IPS-18a (cell line): Measurements from ENCODE around the gene RNF13.

ENCODE experiments used
- H3K27ac ChIP-seq: one replicate; pipeline ENCODE4 v1.5.1; 2013; ENCODE audit warnings: low read length
- H3K27me3 ChIP-seq: one replicate; pipeline ENCODE4 v1.6.1; 2013; ENCODE audit warnings: mild to moderate bottlenecking, low read length; ENCODE audit not compliant: control insufficient read depth, insufficient read depth
- H3K36me3 ChIP-seq: one replicate; pipeline ENCODE4 v1.6.1; 2013; ENCODE audit warnings: low read depth, low read length; ENCODE audit not compliant: control insufficient read depth
- H3K4me1 ChIP-seq: one replicate; pipeline ENCODE4 v1.6.1; 2013; ENCODE audit warnings: low read depth, low read length; ENCODE audit not compliant: control insufficient read depth
- H3K4me3 ChIP-seq: one replicate; pipeline ENCODE4 v1.5.1; 2013; ENCODE audit warnings: low read length
- H3K9ac ChIP-seq: one replicate; pipeline ENCODE4 v1.6.1; 2013; ENCODE audit warnings: mild to moderate bottlenecking, low read length, moderate library complexity
- H3K9me3 ChIP-seq: one replicate; pipeline ENCODE4 v1.6.1; 2013; ENCODE audit warnings: low read depth, low read length; ENCODE audit not compliant: control insufficient read depth

Gene RNF13

GRCh38 chr3:149806171-149806778, 6.7 kb upstream of the RNF13 start:
- Histone ChIP-seq H3K9me3 (no peaks in the 10 kb centered on the region), H3K9ac (no peak overlapping the region), H3K36me3 (no peaks in the 10 kb centered on the region), H3K27me3 (no peaks in the 10 kb centered on the region), H3K4me1 (no peaks in the 10 kb centered on the region), H3K4me3 (no peak overlapping the region), H3K27ac (no peak overlapping the region)

- H3K9me3 ChIP-seq = no peaks in the 10 kb centered on the region
- no peak overlapping the region for H3K9ac ChIP-seq
- no peak overlapping the region for H3K4me3 ChIP-seq
- H3K27me3 ChIP-seq = no peaks in the 10 kb centered on the region
- H3K4me1 ChIP-seq = no peaks in the 10 kb centered on the region
- no peaks in the 10 kb centered on the region for H3K36me3 ChIP-seq
- no peak overlapping the region for H3K27ac ChIP-seq
These were observed 4.7 kb upstream of the RNF13 start for GRCh38 chr3:149808209-149808829.

DNA sequence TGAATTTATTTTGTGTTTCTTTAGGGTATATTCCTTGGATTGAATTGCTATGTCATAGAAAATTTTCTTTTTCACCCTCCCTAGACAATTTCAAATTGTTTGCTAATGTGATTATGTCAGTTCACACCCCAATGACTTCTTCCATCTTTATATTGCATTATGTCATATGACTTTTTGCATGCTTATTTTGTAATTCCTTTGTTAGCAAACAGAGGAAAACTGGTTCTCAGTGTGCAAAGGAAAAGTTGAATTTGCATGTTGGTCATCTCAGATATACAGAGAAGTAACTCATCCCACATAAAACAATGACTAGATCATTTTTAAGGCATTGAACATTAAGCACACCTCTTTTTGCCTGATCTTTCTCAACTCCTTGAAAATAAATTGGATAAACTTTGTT, 3.3 kb upstream of the RNF13 start:
- no peak overlapping the region for H3K27ac ChIP-seq
- H3K9me3 ChIP-seq = no peaks in the 10 kb centered on the region
- H3K9ac ChIP-seq = no peak overlapping the region
- H3K36me3 ChIP-seq = no peaks in the 10 kb centered on the region
- H3K4me1 ChIP-seq = peaks cover 7% of the 10 kb centered on the region
- H3K4me3 ChIP-seq = no peak overlapping the region
- H3K27me3 ChIP-seq = no peaks in the 10 kb centered on the region

DNA sequence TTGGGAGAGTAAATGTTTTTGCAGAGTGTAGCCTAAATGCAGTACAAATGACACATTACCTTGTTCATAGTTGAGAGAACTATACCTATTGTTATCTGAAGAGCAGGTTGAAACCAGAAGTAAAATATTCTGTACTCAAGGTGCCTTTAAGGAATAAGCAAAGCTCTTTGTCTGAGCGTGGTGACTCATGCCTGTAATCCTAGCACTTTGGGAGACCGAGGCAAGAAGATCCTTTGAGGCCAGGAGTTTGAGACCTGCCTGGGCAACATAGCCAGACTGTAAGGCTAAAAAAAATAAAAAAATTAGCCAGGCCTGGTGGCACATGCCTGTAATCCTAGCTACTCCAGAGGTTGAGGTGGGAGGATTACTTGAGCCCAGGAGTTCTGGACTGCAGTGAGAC, 2.2 kb upstream of the RNF13 start:
- H3K36me3 ChIP-seq = no peaks in the 10 kb centered on the region
- H3K4me3 ChIP-seq = no peak overlapping the region
- peaks cover 14% of the 10 kb centered on the region for H3K4me1 ChIP-seq
- no peak overlapping the region for H3K9ac ChIP-seq
- no peak overlapping the region for H3K27ac ChIP-seq
- no peaks in the 10 kb centered on the region for H3K27me3 ChIP-seq
- no peaks in the 10 kb centered on the region for H3K9me3 ChIP-seq

GRCh38 chr3:149812165-149812605, 830 bp upstream of the RNF13 start:
- Histone ChIP-seq H3K27ac (no peak overlapping the region), H3K4me3 (peak overlapping the region; percentile 93), H3K9ac (peak overlapping the region; percentile 80)

GRCh38 chr3:149813367-149814281, 609 bp downstream of the RNF13 start:
- peak overlapping the region; percentile 80 for H3K9ac ChIP-seq
- H3K4me1 ChIP-seq = peaks cover 14% of the 10 kb centered on the region
- H3K9me3 ChIP-seq = no peaks in the 10 kb centered on the region
- peak overlapping the region; percentile 63 for H3K27ac ChIP-seq
- H3K36me3 ChIP-seq = no peaks in the 10 kb centered on the region
- peak overlapping the region; percentile 93 for H3K4me3 ChIP-seq
- no peaks in the 10 kb centered on the region for H3K27me3 ChIP-seq

More at GRCh38 chr3:149812165-149812605, 830 bp upstream of the RNF13 start:
- H3K4me1 ChIP-seq = peaks cover 14% of the 10 kb centered on the region
- H3K36me3 ChIP-seq = no peaks in the 10 kb centered on the region
- H3K27me3 ChIP-seq = no peaks in the 10 kb centered on the region
- H3K9me3 ChIP-seq = no peaks in the 10 kb centered on the region

GRCh38 chr3:149815321-149815720, 2.3 kb downstream of the RNF13 start:
- Histone ChIP-seq H3K9ac (no peak overlapping the region), H3K4me1 (peaks cover 14% of the 10 kb centered on the region), H3K4me3 (peak overlapping the region; percentile 93), H3K9me3 (no peaks in the 10 kb centered on the region), H3K27ac (no peak overlapping the region), H3K36me3 (no peaks in the 10 kb centered on the region), H3K27me3 (no peaks in the 10 kb centered on the region)

GRCh38 chr3:149815728-149816127, 2.7 kb downstream of the RNF13 start:
- Histone ChIP-seq H3K27me3 (no peaks in the 10 kb centered on the region), H3K27ac (no peak overlapping the region), H3K4me3 (no peak overlapping the region), H3K9me3 (no peaks in the 10 kb centered on the region), H3K4me1 (peaks cover 14% of the 10 kb centered on the region), H3K9ac (no peak overlapping the region), H3K36me3 (no peaks in the 10 kb centered on the region)

DNA sequence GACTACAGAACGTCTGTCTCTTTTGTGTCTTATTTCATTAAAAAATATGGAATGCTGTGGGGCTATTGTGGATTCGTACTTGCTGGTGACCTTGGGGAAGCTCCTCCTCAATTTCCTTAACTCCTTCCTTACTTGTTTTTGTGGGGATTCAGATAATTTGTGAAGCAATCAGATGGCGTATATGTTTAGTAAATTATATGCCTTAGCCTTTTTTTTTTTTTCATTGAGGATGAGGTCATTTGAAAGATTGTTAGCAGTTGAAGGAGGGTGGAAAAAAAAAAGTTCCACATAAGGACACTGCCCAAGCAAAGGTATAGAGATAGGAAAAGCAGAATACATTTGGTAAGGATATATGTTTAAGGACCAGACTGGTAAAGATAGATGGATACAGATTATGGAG, 3.3 kb downstream of the RNF13 start:
- no peak overlapping the region for H3K9ac ChIP-seq
- H3K27me3 ChIP-seq = no peaks in the 10 kb centered on the region
- H3K36me3 ChIP-seq = no peaks in the 10 kb centered on the region
- no peak overlapping the region for H3K27ac ChIP-seq
- no peak overlapping the region for H3K4me3 ChIP-seq
- peaks cover 14% of the 10 kb centered on the region for H3K4me1 ChIP-seq
- H3K9me3 ChIP-seq = no peaks in the 10 kb centered on the region

DNA sequence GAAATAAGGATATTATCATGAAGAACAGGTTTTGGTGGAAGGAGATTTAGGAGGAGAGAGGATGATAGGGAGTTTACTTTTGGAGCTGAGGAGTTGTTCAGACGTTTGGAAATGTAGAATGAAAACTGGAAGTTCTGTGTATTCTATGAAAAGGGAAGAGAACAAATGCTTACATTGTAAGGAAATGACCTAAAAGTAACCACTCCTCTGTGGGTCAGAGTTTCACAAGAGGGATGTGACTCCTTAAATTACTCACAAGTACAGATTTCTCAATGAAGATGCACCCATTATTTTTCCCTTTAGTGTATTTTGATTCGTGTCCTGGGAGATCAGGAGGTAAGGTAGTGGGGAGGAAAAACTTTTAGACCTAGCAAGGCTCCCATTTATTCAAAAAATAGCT, 4.0 kb downstream of the RNF13 start:
- no peak overlapping the region for H3K9ac ChIP-seq
- no peak overlapping the region for H3K4me3 ChIP-seq

GRCh38 chr3:149819432-149819831, 6.4 kb downstream of the RNF13 start:
- H3K27ac ChIP-seq = no peak overlapping the region
- no peaks in the 10 kb centered on the region for H3K9me3 ChIP-seq
- no peak overlapping the region for H3K9ac ChIP-seq
- no peak overlapping the region for H3K4me3 ChIP-seq
- peaks cover 9% of the 10 kb centered on the region for H3K4me1 ChIP-seq
- no peaks in the 10 kb centered on the region for H3K36me3 ChIP-seq
- H3K27me3 ChIP-seq = no peaks in the 10 kb centered on the region

More for the DNA sequence above, 4.0 kb downstream of the RNF13 start:
- H3K9me3 ChIP-seq = no peaks in the 10 kb centered on the region
- no peaks in the 10 kb centered on the region for H3K36me3 ChIP-seq
- H3K4me1 ChIP-seq = peaks cover 14% of the 10 kb centered on the region
- no peak overlapping the region for H3K27ac ChIP-seq
- H3K27me3 ChIP-seq = no peaks in the 10 kb centered on the region
